GM12875 (cell line): ENCODE data around the gene EIF4G1.

ENCODE experiments used
- H3K4me3 ChIP-seq: one replicate; pipeline ENCODE4 v1.5.1; 2011; ENCODE audit warnings: low read depth, low read length, control low read depth
- TF ChIP-seq, protein P1 (sequence below): IDR thresholded peaks from 2 replicates; pipeline ENCODE4 v1.5.1; 2011; ENCODE audit warnings: low read depth, mild to moderate bottlenecking, control low read depth, inconsistent platforms, low read length, moderate library complexity, borderline replicate concordance; ENCODE audit not compliant: insufficient read depth

Gene EIF4G1

DNA sequence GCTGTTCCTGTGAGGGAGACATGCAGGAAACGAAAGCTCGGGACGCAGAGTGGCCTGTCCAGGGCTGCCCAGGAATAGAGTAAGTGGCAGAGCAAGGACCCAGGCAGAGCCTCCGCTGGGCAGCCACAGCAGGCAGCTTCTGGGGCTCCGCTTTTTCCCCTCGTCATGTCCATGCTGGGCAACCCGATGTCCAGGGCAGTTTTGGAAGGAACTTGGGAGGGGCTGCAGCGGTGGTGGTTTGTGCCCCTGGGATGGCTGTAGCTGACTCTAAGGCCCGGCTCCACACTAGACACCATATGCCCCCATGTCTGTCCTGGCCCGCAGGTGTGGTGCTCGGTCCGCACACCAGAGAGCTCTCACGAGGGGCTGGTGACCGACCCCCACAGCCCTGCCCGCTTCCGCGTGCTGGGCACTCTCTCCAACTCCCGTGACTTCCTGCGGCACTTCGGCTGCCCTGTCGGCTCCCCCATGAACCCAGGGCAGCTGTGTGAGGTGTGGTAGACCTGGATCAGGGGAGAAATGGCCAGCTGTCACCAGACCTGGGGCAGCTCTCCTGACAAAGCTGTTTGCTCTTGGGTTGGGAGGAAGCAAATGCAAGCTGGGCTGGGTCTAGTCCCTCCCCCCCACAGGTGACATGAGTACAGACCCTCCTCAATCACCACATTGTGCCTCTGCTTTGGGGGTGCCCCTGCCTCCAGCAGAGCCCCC is 22.5 kb upstream of the EIF4G1 start:
- TF ChIP-seq, protein P1, sequence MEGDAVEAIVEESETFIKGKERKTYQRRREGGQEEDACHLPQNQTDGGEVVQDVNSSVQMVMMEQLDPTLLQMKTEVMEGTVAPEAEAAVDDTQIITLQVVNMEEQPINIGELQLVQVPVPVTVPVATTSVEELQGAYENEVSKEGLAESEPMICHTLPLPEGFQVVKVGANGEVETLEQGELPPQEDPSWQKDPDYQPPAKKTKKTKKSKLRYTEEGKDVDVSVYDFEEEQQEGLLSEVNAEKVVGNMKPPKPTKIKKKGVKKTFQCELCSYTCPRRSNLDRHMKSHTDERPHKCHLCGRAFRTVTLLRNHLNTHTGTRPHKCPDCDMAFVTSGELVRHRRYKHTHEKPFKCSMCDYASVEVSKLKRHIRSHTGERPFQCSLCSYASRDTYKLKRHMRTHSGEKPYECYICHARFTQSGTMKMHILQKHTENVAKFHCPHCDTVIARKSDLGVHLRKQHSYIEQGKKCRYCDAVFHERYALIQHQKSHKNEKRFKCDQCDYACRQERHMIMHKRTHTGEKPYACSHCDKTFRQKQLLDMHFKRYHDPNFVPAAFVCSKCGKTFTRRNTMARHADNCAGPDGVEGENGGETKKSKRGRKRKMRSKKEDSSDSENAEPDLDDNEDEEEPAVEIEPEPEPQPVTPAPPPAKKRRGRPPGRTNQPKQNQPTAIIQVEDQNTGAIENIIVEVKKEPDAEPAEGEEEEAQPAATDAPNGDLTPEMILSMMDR: no peak
- H3K4me3 ChIP-seq: no peak overlapping the region

DNA sequence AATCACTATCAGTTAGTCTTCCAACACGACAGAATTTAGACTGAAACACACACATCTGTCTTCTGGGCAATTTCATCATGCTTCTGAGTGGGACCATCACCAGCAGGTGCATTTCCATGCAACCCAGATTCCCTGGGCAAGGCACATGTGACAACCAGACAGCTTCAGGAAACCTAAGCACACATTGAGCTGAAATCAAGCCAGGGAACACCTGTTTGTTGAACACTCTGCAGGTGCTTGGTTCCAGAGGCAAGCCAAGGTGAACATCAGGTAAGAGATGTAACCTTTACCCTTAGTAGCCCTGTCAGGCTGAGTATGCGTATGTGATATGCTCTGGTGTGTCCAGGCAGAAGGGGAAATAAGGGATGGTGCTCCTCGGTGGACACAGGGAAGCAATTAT is 18.6 kb upstream of the EIF4G1 start:
- TF ChIP-seq, protein P1: no peak
- no peak overlapping the region for H3K4me3 ChIP-seq

DNA sequence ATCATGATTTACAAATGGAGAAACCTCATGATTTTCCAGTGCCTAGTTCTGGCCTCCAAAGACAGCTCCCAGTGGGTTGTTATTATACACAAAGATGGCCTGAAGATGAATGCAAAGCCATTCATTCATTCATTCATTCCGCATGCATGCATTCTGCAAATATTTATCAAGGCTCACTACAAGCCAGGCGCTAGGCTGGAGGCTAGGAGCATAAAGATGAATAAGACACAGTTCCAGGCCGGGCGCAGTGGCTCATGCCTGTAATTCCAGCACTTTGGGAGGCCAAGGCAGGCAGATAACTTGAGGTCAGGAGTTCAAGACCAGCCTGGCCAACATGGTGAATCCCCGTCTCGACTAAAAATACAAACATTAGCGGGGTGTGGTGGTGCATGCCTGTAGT is 17.8 kb upstream of the EIF4G1 start:
- TF ChIP-seq, protein P1: no peak

DNA sequence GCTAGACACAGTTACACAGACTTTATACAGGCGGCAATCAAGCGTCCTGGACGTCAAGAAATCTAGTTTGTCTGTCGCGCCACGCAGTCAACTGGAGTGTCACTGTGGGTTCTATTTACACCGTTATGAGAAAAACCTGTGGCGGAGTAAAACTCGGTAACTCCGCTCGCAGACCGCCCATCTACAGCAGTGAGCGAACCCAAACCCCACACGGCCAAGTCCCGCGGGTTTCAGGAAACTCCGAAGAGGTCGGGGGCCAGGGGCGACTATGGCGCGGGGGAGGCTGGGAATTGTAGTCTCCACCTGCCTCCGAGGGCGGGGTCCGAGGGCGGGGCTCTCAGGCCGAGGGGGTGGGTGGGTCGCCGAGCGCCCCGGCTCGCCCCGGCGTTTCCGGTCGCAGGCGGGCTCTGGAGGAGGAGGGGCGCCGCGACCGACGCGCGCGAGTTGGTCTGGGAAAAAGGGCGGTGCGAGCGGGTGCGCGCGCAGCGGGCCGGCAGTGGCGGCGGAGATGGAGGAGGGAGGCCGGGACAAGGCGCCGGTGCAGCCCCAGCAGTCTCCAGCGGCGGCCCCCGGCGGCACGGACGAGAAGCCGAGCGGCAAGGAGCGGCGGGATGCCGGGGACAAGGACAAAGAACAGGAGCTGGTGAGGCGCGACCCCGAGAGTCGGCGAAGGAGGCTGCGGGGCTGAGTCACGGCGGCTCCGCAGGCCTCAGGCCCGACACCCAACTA is 15.5 kb upstream of the EIF4G1 start, which contains the start of gene PSMD2:
TSS of gene PSMD2 (plus strand) at position 483 of the 729 bp plus-strand sequence. CDS start at position 509, 26 bp downstream.
- peak within 1 kb of the TSS; percentile 96 for H3K4me3 ChIP-seq
- TF ChIP-seq, protein P1: no peak

More for the DNA sequence above, 17.8 kb upstream of the EIF4G1 start:
- no peak overlapping the region for H3K4me3 ChIP-seq

DNA sequence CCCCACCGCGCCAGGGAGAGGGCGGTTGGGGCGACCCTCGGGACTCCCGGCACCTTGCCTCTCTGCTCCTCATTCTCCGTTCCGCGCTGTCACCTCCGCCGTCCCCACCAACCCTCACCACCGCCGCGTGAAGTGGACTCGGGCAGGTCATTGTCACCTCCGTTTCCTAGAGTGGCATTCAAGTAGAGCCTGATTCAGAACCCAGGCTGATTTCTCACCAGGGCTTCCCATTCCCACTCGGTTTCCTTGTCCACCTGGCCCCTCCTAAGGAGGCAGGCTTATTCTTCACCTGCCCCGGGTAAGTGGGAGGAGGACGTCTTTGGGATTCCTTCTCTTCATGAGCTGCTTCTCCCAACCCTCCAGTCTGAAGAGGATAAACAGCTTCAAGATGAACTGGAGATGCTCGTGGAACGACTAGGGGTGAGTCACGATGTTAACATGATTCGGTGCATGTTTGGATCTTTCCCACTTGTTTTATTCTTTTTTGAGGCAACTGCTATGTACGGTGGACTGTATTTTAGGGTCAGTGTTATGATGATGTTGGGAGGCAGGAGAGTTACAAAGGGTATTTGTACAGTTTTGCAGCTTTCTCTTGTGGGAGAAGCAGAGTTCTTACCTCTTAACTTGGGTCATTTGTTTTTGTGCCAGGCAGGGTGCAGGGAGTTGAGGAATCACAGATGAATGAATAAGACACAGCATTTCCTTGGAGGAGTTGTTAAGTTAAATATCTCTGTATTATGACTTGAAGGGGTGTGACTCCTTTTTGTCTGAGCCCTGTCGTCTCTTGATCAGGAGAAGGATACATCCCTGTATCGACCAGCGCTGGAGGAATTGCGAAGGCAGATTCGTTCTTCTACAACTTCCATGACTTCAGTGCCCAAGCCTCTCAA is 14.7 kb upstream of the EIF4G1 start:
- TF ChIP-seq, protein P1: no peak
- peak overlapping the region; percentile 96 for H3K4me3 ChIP-seq

DNA sequence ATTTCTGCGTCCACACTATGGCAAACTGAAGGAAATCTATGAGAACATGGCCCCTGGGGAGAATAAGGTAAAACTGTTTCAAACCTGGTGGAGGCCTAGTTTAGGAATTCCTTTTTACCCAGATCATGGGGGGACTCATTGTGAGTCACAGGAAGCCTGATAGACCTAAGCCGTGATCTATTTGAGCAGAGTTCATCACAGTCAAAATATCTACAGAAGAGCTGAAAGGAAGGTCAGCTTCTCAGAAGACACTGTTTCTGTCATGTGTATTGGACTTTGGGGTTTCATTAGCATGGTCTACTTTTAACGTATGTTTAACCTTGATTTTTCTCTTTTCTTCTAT is 14.1 kb upstream of the EIF4G1 start:
- H3K4me3 ChIP-seq: no peak overlapping the region
- TF ChIP-seq, protein P1: no peak
